Measurements from ENCODE around the gene NDFIP2.
"Not testable (repeated sequence)": the region's sequence is repeated elsewhere in the genome, so short reads cannot be mapped to it uniquely, and the experiment has no call there.

Gene NDFIP2

GRCh38 chr13:79593121-79593520, 112.2 kb downstream of the NDFIP2 start:
- DNase-seq (ENCODE audit: low spot score): no peak

GRCh38 chr13:79593641-79594275, 112.8 kb downstream of the NDFIP2 start:
- no peak for DNase-seq (ENCODE audit: low spot score)

- DNase-seq (ENCODE audit: low spot score): not testable (repeated sequence)
Observed at GRCh38 chr13:79600146-79600545, 119.2 kb downstream of the NDFIP2 start.

- no peak for DNase-seq (ENCODE audit: low spot score)
Observed at GRCh38 chr13:79602936-79603335, 122.0 kb downstream of the NDFIP2 start.

GRCh38 chr13:79604752-79605151, 123.8 kb downstream of the NDFIP2 start:
- DNase-seq (ENCODE audit: low spot score): no peak

Data from cerebellar cortex (tissue), 1 donor.